Measurements from ENCODE around the gene ZNF687.

DNA sequence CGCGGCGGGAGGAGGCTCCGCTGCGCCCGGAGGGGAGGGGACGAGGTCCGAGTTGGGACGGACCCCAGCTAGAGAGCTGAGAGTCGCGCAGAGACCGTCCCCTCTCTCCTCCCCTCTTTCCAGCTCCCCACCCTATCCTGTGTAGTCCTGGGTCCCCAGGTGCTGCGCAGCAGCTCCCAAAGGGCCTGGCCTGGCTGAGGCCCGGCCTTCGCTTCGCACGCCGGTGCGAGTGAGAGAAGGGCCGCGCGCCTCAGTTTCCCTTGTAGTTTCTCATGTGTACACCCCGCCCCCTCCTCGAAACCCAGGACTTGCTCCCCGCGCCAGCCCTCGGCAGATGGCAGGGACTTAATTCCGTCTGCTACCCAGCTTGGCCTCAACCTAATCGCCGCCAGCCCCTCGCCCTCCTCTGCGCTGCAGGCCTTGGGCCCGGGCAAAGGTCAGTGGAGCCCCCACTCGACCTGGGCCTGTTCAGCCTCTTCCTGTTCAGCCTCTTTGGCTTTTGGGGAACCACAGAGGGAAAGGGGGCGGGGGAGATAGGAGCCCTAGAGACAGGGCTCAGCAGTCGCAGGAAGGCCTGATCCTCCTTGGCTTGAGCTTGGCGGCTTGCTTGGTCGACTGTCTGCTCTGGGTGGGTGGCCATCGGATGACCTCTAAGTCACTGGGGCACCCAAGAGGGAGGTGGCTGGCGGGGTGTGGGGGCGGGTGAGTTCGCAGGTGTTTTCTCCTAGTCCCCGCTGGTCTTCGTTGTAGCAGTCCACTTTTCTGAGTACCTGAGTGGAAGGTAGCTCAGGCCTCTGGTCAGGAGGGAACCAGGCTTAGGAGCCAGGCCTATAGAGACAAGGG lies 1.0 kb downstream of the ZNF687 start:
- TF ChIP-seq, protein P1, sequence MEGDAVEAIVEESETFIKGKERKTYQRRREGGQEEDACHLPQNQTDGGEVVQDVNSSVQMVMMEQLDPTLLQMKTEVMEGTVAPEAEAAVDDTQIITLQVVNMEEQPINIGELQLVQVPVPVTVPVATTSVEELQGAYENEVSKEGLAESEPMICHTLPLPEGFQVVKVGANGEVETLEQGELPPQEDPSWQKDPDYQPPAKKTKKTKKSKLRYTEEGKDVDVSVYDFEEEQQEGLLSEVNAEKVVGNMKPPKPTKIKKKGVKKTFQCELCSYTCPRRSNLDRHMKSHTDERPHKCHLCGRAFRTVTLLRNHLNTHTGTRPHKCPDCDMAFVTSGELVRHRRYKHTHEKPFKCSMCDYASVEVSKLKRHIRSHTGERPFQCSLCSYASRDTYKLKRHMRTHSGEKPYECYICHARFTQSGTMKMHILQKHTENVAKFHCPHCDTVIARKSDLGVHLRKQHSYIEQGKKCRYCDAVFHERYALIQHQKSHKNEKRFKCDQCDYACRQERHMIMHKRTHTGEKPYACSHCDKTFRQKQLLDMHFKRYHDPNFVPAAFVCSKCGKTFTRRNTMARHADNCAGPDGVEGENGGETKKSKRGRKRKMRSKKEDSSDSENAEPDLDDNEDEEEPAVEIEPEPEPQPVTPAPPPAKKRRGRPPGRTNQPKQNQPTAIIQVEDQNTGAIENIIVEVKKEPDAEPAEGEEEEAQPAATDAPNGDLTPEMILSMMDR (IDR thresholded peaks at IDR 0.05): no peak
- no peak for TF ChIP-seq POLR2AphosphoS5 (IDR thresholded peaks at IDR 0.05; ENCODE audit: low read depth, low read length)
- TF ChIP-seq, protein P2, sequence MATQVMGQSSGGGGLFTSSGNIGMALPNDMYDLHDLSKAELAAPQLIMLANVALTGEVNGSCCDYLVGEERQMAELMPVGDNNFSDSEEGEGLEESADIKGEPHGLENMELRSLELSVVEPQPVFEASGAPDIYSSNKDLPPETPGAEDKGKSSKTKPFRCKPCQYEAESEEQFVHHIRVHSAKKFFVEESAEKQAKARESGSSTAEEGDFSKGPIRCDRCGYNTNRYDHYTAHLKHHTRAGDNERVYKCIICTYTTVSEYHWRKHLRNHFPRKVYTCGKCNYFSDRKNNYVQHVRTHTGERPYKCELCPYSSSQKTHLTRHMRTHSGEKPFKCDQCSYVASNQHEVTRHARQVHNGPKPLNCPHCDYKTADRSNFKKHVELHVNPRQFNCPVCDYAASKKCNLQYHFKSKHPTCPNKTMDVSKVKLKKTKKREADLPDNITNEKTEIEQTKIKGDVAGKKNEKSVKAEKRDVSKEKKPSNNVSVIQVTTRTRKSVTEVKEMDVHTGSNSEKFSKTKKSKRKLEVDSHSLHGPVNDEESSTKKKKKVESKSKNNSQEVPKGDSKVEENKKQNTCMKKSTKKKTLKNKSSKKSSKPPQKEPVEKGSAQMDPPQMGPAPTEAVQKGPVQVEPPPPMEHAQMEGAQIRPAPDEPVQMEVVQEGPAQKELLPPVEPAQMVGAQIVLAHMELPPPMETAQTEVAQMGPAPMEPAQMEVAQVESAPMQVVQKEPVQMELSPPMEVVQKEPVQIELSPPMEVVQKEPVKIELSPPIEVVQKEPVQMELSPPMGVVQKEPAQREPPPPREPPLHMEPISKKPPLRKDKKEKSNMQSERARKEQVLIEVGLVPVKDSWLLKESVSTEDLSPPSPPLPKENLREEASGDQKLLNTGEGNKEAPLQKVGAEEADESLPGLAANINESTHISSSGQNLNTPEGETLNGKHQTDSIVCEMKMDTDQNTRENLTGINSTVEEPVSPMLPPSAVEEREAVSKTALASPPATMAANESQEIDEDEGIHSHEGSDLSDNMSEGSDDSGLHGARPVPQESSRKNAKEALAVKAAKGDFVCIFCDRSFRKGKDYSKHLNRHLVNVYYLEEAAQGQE (IDR thresholded peaks at IDR 0.05; ENCODE audit: insufficient read depth in 1 of 2, low read depth in 2 of 2, low read length in 1 of 2): no peak
- no peak for TF ChIP-seq SIN3A (IDR thresholded peaks at IDR 0.05; ENCODE audit: borderline replicate concordance, insufficient read depth, low read depth, low read length)

Measured in Panc1 (cell line).